ENCODE measurements around the gene TSPAN31. TPM values are rescaled to one million over a fixed set of nuclear protein-coding genes. Genes with fewer than 3 reads are reported as not detected.

TSPAN31 gene
- total RNA-seq, 2 experiments from 2014 or later: 12.9 to 13.3 TPM

DNA sequence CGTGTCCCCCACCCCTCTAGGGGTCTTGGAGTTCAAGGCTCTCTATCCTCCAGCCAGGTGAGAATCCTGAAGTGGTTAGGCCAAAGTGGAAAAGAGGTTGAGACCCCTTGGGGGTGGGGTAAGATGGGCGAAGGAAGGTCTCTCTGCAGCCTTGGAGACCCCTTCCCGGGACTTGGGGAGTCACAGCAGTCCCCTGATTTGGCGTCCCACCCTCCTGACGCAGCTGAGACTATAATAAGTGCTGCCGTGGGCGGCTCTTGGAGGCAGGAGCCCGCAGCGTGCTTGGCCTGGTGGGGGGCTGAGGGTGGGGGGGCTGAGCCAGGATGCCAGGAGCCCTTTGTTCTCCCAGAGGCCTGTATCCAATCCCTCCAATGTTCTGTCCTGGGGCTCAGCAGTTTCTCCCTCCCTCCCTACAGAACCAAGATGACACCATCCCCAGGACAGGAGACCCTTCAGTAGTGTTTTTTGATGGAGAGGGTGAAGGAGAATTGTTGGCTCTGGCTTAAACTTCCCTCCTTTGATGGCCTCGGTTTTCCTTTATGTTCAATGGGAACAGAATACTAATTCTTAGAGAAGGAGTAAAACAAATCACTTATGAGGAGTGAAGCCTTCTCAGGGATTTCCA, 4.8 kb upstream of the TSPAN31 start:
- ATAC-seq (no peak), DNase-seq (no peak)
- CTCF ChIA-PET: interaction anchor here (2.5 to 3.7 kb wide), 2 partner anchors 16 to 157 kb away, joined by 21 to 26 read pairs; no protein-coding TSS in a partner anchor
- H3K4me3 Mint-ChIP-seq: peak overlapping the region; percentile 90
- POLR2A ChIA-PET: no interaction called here
- no peaks in the 10 kb centered on the region for H3K9me3 Mint-ChIP-seq (ENCODE audit: insufficient read depth)
- peak overlapping the region; percentile 74 for H3K27ac Mint-ChIP-seq
- no peaks in the 10 kb centered on the region for H3K27me3 Mint-ChIP-seq (ENCODE audit: low read depth)
- H3K36me3 Mint-ChIP-seq (ENCODE audit: low read depth): peaks cover 37% of the 10 kb centered on the region
- peaks cover 51% of the 10 kb centered on the region for H3K4me1 Mint-ChIP-seq (ENCODE audit: low read depth)

DNA sequence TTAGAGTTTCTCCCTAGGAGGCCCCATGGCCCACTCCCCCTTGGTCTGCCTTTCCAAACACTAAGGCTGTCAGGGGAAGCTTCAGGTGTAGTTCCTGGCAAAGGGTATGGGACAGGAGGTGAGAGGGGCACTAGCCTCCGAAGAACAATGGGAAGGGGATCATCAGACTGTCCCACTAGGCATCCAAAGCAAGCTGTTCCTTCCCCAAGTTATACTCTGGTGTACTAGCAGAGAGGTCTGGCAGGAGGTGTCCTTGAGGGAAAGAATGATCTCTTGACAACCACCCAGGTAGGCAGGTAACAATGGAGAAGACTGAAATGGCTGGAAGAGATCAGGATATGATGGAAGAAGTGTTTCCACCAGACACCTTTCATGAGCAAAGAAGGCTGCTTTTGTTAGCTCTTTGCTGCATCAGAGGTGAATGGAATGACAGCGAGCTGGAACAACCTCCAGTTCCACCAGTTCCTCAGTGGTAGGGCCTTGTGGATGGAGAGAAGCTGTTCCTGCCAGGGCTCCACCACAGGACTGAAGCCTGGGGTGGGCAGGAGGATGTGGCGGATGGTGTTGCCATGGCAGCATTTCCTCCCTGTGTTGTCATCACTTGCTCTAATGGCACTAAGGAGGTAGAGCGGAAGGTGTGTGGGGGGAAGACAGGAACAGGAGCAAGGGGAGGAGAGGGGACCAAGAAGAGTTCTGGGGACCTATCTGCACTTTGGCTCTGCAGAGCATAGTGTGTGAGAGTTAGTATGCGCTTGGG, 4.0 kb upstream of the TSPAN31 start:
- H3K4me3 Mint-ChIP-seq: peak overlapping the region; percentile 90
- ChIA-PET POLR2A (interaction anchor here (0.7 to 1.7 kb wide), 5 partner anchors 11 to 47 kb away, joined by 3 to 5 read pairs (median 4); partner anchors contain the start of genes CDK4 and OS9), CTCF (interaction anchor here (0.8 to 3.7 kb wide), 23 partner anchors 9 to 311 kb away, joined by 3 to 26 read pairs (median 3); partner anchors contain the start of genes B4GALNT1, CDK4, DDIT3 and GLI1)
- H3K36me3 Mint-ChIP-seq (ENCODE audit: low read depth): peaks cover 32% of the 10 kb centered on the region
- no peaks in the 10 kb centered on the region for H3K9me3 Mint-ChIP-seq (ENCODE audit: insufficient read depth)
- peaks cover 57% of the 10 kb centered on the region for H3K4me1 Mint-ChIP-seq (ENCODE audit: low read depth)
- peak; percentile 93 for DNase-seq
- no peaks in the 10 kb centered on the region for H3K27me3 Mint-ChIP-seq (ENCODE audit: low read depth)
- peak overlapping the region; percentile 92 for H3K27ac Mint-ChIP-seq
- ATAC-seq: peak; percentile 63

DNA sequence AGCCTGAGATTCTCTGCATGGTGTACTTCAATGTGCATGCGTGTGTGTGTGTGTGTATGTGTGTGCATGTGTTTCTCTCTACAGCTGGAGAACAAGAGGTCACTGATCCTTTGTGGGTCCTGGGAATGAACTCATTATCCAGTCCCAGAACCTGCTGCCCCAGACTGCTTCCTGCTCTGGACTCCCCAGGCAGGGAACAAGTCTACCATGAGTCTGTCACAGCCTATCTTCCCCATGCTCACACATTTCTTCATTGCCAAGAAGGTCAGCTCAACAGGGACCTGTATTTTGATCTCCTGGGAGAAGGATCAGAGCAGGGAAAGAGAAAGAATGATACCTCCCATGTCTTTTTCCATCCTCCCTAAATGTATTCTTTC, 3.4 kb upstream of the TSPAN31 start:
- H3K36me3 Mint-ChIP-seq (ENCODE audit: low read depth): peaks cover 33% of the 10 kb centered on the region
- peak overlapping the region; percentile 92 for H3K27ac Mint-ChIP-seq
- ATAC-seq: no peak
- no peaks in the 10 kb centered on the region for H3K27me3 Mint-ChIP-seq (ENCODE audit: low read depth)
- DNase-seq: no peak
- ChIA-PET CTCF (interaction anchor here (0.7 to 3.7 kb wide), 25 partner anchors 9 to 311 kb away, joined by 3 to 26 read pairs (median 3); partner anchors contain the start of genes B4GALNT1, CDK4, DDIT3 and GLI1), POLR2A (interaction anchor here (0.7 to 1.7 kb wide), 6 partner anchors 11 to 47 kb away, joined by 3 to 5 read pairs (median 4); partner anchors contain the start of genes CDK4 and OS9)
- H3K4me1 Mint-ChIP-seq (ENCODE audit: low read depth): peaks cover 62% of the 10 kb centered on the region
- peak overlapping the region; percentile 90 for H3K4me3 Mint-ChIP-seq
- no peaks in the 10 kb centered on the region for H3K9me3 Mint-ChIP-seq (ENCODE audit: insufficient read depth)

DNA sequence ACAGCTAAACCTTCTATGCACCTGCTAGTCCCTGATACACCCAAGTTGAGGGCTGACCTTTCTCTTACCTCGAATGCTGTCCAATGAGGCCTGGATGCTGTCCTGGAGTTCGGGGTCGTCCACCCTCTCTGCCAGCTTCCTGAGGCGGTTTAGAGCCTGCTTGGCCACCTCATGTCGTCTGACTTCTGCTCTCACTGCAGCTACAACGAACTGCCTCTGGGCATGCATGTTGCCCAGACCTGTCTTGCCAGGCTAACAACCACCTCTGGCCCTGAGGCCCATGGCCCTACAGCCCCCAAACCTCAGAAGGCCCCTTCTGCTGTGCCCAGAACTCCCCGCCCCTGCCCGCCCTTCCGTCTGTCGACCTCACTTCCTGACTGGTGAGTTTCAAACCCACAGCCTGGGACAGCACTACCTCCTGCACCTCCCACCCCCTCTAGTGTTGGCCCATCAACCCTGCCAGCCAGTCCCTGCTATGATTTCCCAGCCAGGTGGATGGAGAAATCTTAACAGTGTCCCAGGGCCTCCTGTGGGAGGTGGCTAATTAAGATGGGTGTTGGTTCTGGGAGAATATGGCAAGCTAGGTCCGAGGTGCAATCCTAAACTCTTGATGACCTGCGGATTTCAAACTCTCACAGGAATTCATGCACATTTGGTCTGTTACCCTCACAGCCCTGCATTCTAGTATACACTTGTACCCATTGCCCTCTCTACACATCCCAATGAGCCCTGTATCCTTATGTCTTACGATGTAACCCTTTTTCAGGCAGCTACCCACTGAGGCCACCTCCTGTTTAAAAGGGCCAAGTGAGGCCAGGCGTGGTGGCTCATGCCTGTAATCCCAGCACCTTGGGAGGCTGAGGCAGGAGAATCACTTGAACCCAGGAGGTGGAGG, 2.7 kb upstream of the TSPAN31 start:
- CTCF ChIA-PET: interaction anchor here (0.7 to 3.7 kb wide), 26 partner anchors 8 to 312 kb away, joined by 3 to 26 read pairs (median 4); partner anchors contain the start of genes B4GALNT1, CDK4, GLI1 and OS9

DNA sequence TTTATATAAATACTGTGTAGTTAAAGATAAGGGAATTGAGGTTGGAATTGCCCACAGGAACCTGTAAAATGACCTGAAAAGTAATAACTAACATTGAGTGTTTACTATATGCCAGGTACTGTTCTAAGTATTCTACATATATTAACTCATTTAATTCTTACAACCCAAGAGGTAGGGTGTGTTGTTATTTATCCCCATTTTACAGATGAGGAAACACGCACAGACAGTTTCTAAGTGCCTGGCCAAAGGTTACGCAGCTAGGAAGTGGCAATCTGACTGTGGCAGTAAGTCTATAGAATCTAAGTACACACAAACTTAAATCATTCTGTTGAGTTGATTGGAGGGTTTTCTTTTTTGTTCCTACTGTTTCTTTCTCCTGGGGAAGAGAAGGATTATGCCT, 1.1 kb upstream of the TSPAN31 start:
- H3K9me3 Mint-ChIP-seq (ENCODE audit: insufficient read depth): no peaks in the 10 kb centered on the region
- no peak for DNase-seq
- ChIA-PET CTCF (interaction anchor here (0.8 to 2.0 kb wide), 7 partner anchors 13 to 285 kb away, joined by 3 to 12 read pairs (median 4); no protein-coding TSS in a partner anchor), POLR2A (interaction anchor here (1.1 kb wide), 1 partner anchor 21 kb away, joined by 4 read pairs; no protein-coding TSS in a partner anchor)
- peaks cover 61% of the 10 kb centered on the region for H3K4me1 Mint-ChIP-seq (ENCODE audit: low read depth)
- no peak for ATAC-seq
- H3K36me3 Mint-ChIP-seq (ENCODE audit: low read depth): peaks cover 46% of the 10 kb centered on the region
- peak overlapping the region; percentile 92 for H3K4me3 Mint-ChIP-seq
- H3K27me3 Mint-ChIP-seq (ENCODE audit: low read depth): no peaks in the 10 kb centered on the region
- peak overlapping the region; percentile 94 for H3K27ac Mint-ChIP-seq

More for the DNA sequence above, 2.7 kb upstream of the TSPAN31 start:
- POLR2A ChIA-PET: interaction anchor here (0.7 to 1.7 kb wide), 5 partner anchors 10 to 48 kb away, joined by 3 to 4 read pairs (median 4); partner anchors contain the start of genes CDK4 and OS9
- no peaks in the 10 kb centered on the region for H3K27me3 Mint-ChIP-seq (ENCODE audit: low read depth)
- peaks cover 32% of the 10 kb centered on the region for H3K36me3 Mint-ChIP-seq (ENCODE audit: low read depth)
- peak overlapping the region; percentile 90 for H3K4me3 Mint-ChIP-seq
- peak; percentile 66 for ATAC-seq
- peak overlapping the region; percentile 92 for H3K27ac Mint-ChIP-seq
- H3K9me3 Mint-ChIP-seq (ENCODE audit: insufficient read depth): no peaks in the 10 kb centered on the region
- peak; percentile 93 for DNase-seq
- peaks cover 61% of the 10 kb centered on the region for H3K4me1 Mint-ChIP-seq (ENCODE audit: low read depth)

DNA sequence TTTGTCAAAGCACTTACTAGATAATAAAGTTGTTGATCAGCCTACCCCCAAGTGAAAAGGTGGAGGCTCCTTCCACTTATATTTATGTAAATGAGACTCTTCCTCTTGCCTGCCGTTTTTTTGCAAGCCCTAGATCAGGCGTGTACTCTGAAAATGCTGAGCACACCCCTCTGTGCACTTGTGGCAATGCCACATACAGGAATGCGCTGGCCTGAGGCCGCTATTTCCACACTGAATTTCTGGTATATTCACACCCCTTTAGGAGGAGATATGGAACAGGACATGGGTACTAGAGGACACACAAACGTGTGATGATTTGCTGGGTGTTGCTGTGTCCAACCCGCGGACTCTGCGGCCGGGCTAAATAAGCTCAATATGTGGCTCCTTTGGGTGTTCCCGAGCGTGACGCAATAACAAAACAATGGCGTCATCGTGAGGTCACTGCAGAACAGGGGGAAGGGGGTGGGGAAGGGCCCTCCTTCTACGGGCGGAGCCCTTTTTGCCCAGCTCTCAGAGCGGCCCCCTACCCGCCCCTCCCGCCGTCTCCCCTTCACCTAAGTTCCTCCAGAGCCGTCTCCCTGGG, 554 bp upstream of the TSPAN31 start:
- peak; percentile 21 for ATAC-seq
- Mint-ChIP-seq H3K4me3 (peak overlapping the region; percentile 92), H3K9me3 (ENCODE audit: insufficient read depth) (no peaks in the 10 kb centered on the region), H3K27ac (peak overlapping the region; percentile 94), H3K27me3 (ENCODE audit: low read depth) (no peaks in the 10 kb centered on the region), H3K4me1 (ENCODE audit: low read depth) (peaks cover 60% of the 10 kb centered on the region), H3K36me3 (ENCODE audit: low read depth) (peaks cover 46% of the 10 kb centered on the region)
- CTCF ChIA-PET: interaction anchor here (0.7 to 2.0 kb wide), 10 partner anchors 10 to 285 kb away, joined by 3 to 12 read pairs (median 4); no protein-coding TSS in a partner anchor
- DNase-seq: peak; percentile 86
- POLR2A ChIA-PET: interaction anchor here (0.5 to 1.3 kb wide), 6 partner anchors 15 to 1095 kb away, joined by 3 to 4 read pairs (median 3); partner anchors contain the start of gene INHBC

DNA sequence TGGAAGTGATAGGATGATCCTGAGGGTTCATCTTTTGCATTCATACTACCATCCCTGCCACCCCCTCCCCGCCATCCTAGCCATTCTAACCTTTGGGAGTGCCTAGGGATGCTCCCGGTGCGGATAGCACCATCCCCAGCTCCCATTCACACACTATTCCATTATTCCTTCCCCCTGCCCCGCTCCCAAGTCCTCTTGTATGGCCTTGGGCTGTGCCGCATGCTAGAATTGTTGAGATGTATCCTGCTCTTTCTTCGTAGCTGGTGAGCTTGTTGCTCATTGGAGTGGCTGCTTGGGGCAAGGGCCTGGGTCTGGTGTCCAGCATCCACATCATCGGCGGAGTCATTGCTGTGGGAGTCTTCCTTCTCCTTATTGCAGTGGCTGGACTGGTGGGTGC, 644 bp downstream of the TSPAN31 start:
- H3K4me1 Mint-ChIP-seq (ENCODE audit: low read depth): peaks cover 55% of the 10 kb centered on the region
- no peak for ATAC-seq
- ChIA-PET CTCF (interaction anchor here (0.9 to 2.0 kb wide), 7 partner anchors 9 to 287 kb away, joined by 3 to 12 read pairs (median 4); no protein-coding TSS in a partner anchor), POLR2A (interaction anchor here (0.6 to 1.3 kb wide), 3 partner anchors 14 to 160 kb away, joined by 3 to 4 read pairs (median 3); no protein-coding TSS in a partner anchor)
- peak overlapping the region; percentile 94 for H3K27ac Mint-ChIP-seq
- H3K27me3 Mint-ChIP-seq (ENCODE audit: low read depth): no peaks in the 10 kb centered on the region
- H3K9me3 Mint-ChIP-seq (ENCODE audit: insufficient read depth): no peaks in the 10 kb centered on the region
- peak overlapping the region; percentile 92 for H3K4me3 Mint-ChIP-seq
- no peak for DNase-seq
- H3K36me3 Mint-ChIP-seq (ENCODE audit: low read depth): peaks cover 44% of the 10 kb centered on the region

DNA sequence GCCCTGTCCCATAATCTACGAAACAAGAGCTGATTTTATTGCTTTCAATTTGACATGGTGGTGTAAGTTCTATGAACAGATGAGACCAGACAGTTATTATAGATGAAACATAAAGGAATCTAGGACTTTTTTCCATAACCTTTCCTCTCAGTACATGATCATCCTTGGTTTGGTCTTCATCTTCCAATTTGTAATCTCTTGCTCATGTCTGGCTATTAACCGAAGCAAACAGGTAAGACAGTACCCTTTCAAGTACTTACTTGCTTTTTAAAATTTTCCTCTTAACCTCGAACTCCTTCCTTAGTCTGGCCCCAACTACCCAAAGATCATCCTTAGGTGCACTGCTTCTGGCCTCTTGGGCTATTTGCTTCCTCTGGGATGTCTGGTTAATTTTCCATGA, 1.2 kb downstream of the TSPAN31 start:
- H3K36me3 Mint-ChIP-seq (ENCODE audit: low read depth): peaks cover 44% of the 10 kb centered on the region
- no peaks in the 10 kb centered on the region for H3K9me3 Mint-ChIP-seq (ENCODE audit: insufficient read depth)
- DNase-seq (no peak), ATAC-seq (no peak)
- CTCF ChIA-PET: interaction anchor here (2.0 kb wide), 1 partner anchor 287 kb away, joined by 4 read pairs; no protein-coding TSS in a partner anchor
- H3K27ac Mint-ChIP-seq: peak overlapping the region; percentile 94
- POLR2A ChIA-PET: no interaction called here
- peaks cover 55% of the 10 kb centered on the region for H3K4me1 Mint-ChIP-seq (ENCODE audit: low read depth)
- H3K4me3 Mint-ChIP-seq: peak overlapping the region; percentile 92
- H3K27me3 Mint-ChIP-seq (ENCODE audit: low read depth): no peaks in the 10 kb centered on the region

DNA sequence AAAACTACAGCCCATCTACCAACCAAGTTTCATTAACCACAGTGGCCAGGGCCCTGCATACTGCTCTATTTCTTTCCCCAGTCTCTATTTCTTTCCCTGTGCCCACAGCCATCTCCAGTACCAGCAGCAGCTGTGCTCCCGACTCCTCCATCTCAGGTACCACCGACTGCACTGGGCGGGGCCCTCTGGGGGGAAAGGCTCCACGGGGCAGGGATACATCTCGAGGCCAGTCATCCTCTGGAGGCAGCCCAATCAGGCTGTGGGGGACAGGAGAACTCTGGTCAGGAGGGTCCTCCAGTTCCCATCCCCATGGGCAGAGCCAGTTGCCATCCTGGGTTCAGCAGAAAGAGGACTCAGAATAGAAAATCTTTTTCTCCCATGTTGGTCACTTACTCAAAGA, 4.2 kb downstream of the TSPAN31 start:
- Mint-ChIP-seq H3K36me3 (ENCODE audit: low read depth) (peaks cover 47% of the 10 kb centered on the region), H3K9me3 (ENCODE audit: insufficient read depth) (no peaks in the 10 kb centered on the region), H3K27ac (peak overlapping the region; percentile 42), H3K27me3 (ENCODE audit: low read depth) (no peaks in the 10 kb centered on the region), H3K4me3 (no peak overlapping the region), H3K4me1 (ENCODE audit: low read depth) (peaks cover 61% of the 10 kb centered on the region)
- ChIA-PET CTCF (no interaction called here), POLR2A (no interaction called here)
- no peak for DNase-seq
- no peak for ATAC-seq

DNA sequence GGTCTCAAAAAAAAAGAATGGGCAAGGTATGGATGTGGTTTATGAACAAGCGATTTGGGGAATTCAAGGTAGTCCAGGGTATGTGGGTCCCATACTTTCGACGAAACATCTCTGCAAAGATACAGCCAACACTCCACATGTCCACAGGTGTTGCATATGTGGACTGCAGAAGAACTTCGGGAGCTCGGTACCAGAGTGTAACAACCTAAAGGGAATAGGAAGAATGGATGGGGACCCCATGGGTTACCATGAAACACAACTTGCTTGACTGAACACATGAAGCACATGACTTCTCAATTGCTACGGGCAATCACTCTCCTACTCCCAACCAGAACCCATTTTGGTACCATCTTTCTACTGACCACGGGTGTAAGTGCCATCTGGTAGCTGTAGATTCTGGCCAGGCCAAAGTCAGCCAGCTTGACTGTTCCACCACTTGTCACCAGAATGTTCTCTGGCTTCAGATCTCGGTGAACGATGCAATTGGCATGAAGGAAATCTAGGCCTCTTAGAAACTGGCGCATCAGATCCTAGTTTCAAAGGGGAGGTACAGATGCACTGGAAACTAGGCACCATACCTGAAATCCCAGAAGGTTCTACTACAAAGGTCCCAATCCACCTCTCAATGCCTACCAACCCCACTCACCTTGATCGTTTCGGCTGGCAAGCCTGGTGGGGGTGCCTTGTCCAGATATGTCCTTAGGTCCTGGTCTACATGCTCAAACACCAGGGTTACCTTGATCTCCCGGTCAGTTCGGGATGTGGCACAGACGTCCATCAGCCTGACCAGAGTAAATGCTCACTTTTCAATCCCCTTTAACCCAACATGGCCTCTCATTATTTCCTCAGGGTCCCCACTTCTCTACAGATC, 6.0 kb downstream of the TSPAN31 start:
- H3K9me3 Mint-ChIP-seq (ENCODE audit: insufficient read depth): no peaks in the 10 kb centered on the region

More for the DNA sequence above, 6.0 kb downstream of the TSPAN31 start:
- peak overlapping the region; percentile 94 for H3K4me3 Mint-ChIP-seq
- H3K36me3 Mint-ChIP-seq (ENCODE audit: low read depth): peaks cover 47% of the 10 kb centered on the region
- POLR2A ChIA-PET: interaction anchor here (0.7 kb wide), 1 partner anchor 50 kb away, joined by 3 read pairs; no protein-coding TSS in a partner anchor
- H3K27ac Mint-ChIP-seq: peak overlapping the region; percentile 86
- ATAC-seq (no peak), DNase-seq (no peak)
- CTCF ChIA-PET: interaction anchor here (1.2 to 1.4 kb wide), 3 partner anchors 9 to 167 kb away, joined by 3 to 8 read pairs (median 5); no protein-coding TSS in a partner anchor
- peaks cover 53% of the 10 kb centered on the region for H3K4me1 Mint-ChIP-seq (ENCODE audit: low read depth)
- no peaks in the 10 kb centered on the region for H3K27me3 Mint-ChIP-seq (ENCODE audit: low read depth)
